Activated CD4-positive, alpha-beta T cell treated with anti-CD3 and anti-CD28 coated beads, Interleukin-2, amount 10 ng/mL, durations not matched to agents 7 days and 5 days (primary cell): ENCODE measurements around the gene ZNF415. TPM values are rescaled to one million over a fixed set of nuclear protein-coding genes. Genes with fewer than 3 reads are reported as not detected.

ENCODE experiments used
- CTCF ChIA-PET: fragments of 350-600 bp; sonication (Branson Sonifier 250); formaldehyde crosslinking; loops from one replicate; lab custom pipeline; 2021; ENCODE audit warnings: antibody characterized with exemption; lab: Charles Lee
- POLR2A ChIA-PET: fragments of 350-600 bp; sonication (Branson Sonifier 250); formaldehyde crosslinking; loops from one replicate; lab custom pipeline; 2021; ENCODE audit warnings: antibody characterized with exemption; lab: Charles Lee
- DNase-seq: peaks from one replicate; pipeline ENCODE4 v3.0.0-alpha.2; 2020
- H3K27ac Mint-ChIP-seq: one replicate; pipeline ENCODE4 v1.8.0; 2021; ENCODE audit warnings: mild to moderate bottlenecking, moderate library complexity, mixed read lengths
- H3K27me3 Mint-ChIP-seq: one replicate; pipeline ENCODE4 v1.8.0; 2021; ENCODE audit warnings: mixed read lengths
- H3K36me3 Mint-ChIP-seq: one replicate; pipeline ENCODE4 v1.8.0; 2021; ENCODE audit warnings: low read depth, mixed read lengths
- H3K4me1 Mint-ChIP-seq: one replicate; pipeline ENCODE4 v1.8.0; 2021; ENCODE audit warnings: mixed read lengths
- H3K4me3 Mint-ChIP-seq: one replicate; pipeline ENCODE4 v1.8.0; 2021; ENCODE audit warnings: mild to moderate bottlenecking, moderate library complexity, mixed read lengths
- H3K9me3 Mint-ChIP-seq: one replicate; pipeline ENCODE4 v1.8.0; 2021; ENCODE audit warnings: mixed read lengths
- total RNA-seq, 2 experiments: library from RNA; stranded (reverse); gene quantifications; one replicate each; pipeline ENCODE4 v1.2.3, GENCODE V29; 2021

Gene ZNF415
- total RNA-seq, 2 experiments from 2014 or later: 1.3 to 1.9 TPM

DNA sequence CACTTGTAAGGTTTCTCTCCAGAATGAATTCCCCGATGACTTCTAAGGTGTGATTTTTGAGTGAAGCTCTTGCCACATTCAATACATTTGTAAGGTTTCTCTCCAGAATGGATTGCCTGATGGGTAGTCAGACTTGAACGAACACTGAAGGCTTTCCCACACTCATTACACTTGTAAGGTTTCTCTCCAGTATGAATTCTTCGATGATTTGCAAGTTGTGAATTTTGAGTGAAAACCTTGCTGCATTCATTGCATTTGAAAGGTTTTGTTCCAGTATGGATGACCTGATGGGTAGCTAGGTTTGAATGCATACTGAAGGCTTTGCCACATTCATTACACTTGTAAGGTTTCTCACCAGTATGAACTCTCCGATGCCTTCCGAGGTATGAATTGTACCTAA, 63.9 kb downstream of the ZNF415 start:
- POLR2A ChIA-PET: no interaction called here
- Mint-ChIP-seq H3K36me3 (peaks cover 70% of the 10 kb centered on the region), H3K27ac (no peak overlapping the region), H3K4me1 (no peaks in the 10 kb centered on the region), H3K9me3 (peaks cover 45% of the 10 kb centered on the region), H3K27me3 (no peaks in the 10 kb centered on the region), H3K4me3 (no peak overlapping the region)
- CTCF ChIA-PET: no interaction called here
- no peak for DNase-seq

DNA sequence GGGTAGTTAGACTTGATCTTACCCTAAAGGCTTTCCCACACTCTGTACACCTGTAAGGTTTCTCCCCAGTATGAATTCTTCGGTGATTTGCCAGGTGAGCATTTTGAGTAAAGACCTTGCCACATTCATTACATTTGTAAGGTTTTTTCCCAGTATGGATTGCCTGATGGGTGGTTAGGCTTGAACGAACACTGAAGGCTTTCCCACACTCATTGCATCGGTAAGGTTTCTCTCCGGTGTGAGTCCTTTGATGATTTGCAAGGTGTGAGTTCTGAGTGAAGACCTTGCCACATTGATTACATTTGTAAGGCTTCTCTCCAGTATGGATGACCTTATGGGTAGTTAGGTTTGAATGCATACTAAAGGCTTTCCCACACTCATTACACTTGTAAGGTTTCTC, 64.5 kb downstream of the ZNF415 start:
- CTCF ChIA-PET: no interaction called here
- Mint-ChIP-seq H3K9me3 (peaks cover 46% of the 10 kb centered on the region), H3K36me3 (peaks cover 69% of the 10 kb centered on the region), H3K27me3 (no peaks in the 10 kb centered on the region), H3K4me3 (no peak overlapping the region), H3K27ac (no peak overlapping the region), H3K4me1 (no peaks in the 10 kb centered on the region)
- POLR2A ChIA-PET: no interaction called here
- no peak for DNase-seq

DNA sequence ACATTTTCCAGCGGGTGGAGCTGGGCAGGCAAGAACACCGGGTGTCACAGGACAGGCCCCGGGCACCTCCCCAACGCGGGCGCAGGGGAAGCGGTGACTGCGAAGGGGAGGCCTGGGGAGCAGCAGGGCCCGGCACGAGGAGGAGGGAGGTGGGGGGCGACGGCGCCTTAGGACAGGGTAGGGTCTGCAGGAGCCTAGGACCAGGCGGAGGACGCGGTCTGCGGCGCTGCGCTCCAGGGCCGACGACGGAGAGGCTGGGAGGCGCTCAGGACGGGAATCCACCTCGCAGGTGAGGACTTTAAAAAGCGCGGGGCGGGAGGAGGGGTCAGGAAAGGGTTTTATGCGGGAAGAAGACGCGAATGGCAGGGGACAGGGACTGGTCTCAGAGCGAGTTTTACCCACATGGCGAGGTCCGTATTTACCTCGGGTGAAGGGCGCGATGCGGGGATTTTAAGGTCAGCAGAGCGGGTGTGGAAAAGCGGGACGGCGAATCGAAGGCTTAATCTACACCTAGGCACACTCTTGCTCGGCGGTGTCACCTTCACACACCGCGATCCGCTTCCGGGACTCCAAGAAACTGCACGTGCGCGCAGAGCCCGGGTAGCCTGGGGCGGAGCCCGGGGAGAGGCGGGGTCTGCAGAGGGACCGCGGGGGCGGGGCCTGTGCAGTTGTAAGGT, 74.7 kb downstream of the ZNF415 start:
- Mint-ChIP-seq H3K36me3 (peaks cover 21% of the 10 kb centered on the region), H3K4me3 (peak overlapping the region; percentile 40), H3K4me1 (peaks cover 5% of the 10 kb centered on the region), H3K9me3 (peaks cover 50% of the 10 kb centered on the region), H3K27me3 (peaks cover 3% of the 10 kb centered on the region), H3K27ac (no peak overlapping the region)
- ChIA-PET POLR2A (no interaction called here), CTCF (no interaction called here)
- peak; percentile 22 for DNase-seq

Other genes starting within 250 kb of the ZNF415 start
- gene ZNF320, start 235.3 kb downstream of the ZNF415 start, total RNA-seq: 10 to 100 TPM; 10.9 TPM
- gene ZNF888, start 209.5 kb downstream of the ZNF415 start, total RNA-seq: 1 to 10 TPM; 7.7 to 7.8 TPM
- gene ZNF816, start 170.0 kb downstream of the ZNF415 start, total RNA-seq: 10 to 100 TPM; 14.0 to 14.5 TPM
- gene ERVV-1, start 119.0 kb downstream of the ZNF415 start, total RNA-seq: not detected
- gene ERVV-2, start 88.2 kb downstream of the ZNF415 start, total RNA-seq: not detected
- gene ZNF160, start 29.5 kb downstream of the ZNF415 start, total RNA-seq: 10 to 100 TPM; 40.2 to 42.9 TPM
- 10 to 100 TPM; 11.7 to 12.3 TPM for gene ZNF347, start 26.1 kb upstream of the ZNF415 start, total RNA-seq
- 1 to 10 TPM; 4.0 to 5.0 TPM for gene ZNF665, start 60.4 kb upstream of the ZNF415 start, total RNA-seq
- gene ZNF677, start 122.0 kb upstream of the ZNF415 start, total RNA-seq: 1 to 10 TPM; 8.6 to 8.8 TPM
- gene VN1R2, start 125.4 kb upstream of the ZNF415 start, total RNA-seq: not detected
- gene VN1R4, start 134.8 kb upstream of the ZNF415 start, total RNA-seq: not detected
- gene ZNF845, start 200.8 kb upstream of the ZNF415 start, total RNA-seq: 10 to 100 TPM in 1 of 2 experiments, 1 to 10 TPM in 1; 9.9 to 10.5 TPM
- 10 to 100 TPM; 14.5 to 20.7 TPM for gene ZNF525, start 232.8 kb upstream of the ZNF415 start, total RNA-seq